Upper lobe of right lung (tissue), 1 donor: ENCODE data around the gene INTS1. TPM values are rescaled to one million over a fixed set of nuclear protein-coding genes. Genes with fewer than 3 reads are reported as not detected.

Experiments
- ATAC-seq: fragments of 200-7000 bp; cut with Tn5 transposase; one replicate; pipeline ENCODE4 v1.9.1; 2020; ENCODE audit warnings: mild to moderate bottlenecking, moderate library complexity
- DNase-seq: peaks from one replicate; pipeline ENCODE4 v3.0.0-alpha.2; 2020
- H3K27ac ChIP-seq: fragments of 200-600 bp; one replicate; pipeline ENCODE4 v1.8.0; 2022
- H3K27me3 ChIP-seq: fragments of 200-600 bp; one replicate; pipeline ENCODE4 v1.8.0; 2022; ENCODE audit warnings: mild to moderate bottlenecking
- H3K36me3 ChIP-seq: fragments of 200-600 bp; one replicate; pipeline ENCODE4 v1.8.0; 2022
- H3K4me1 ChIP-seq: fragments of 200-600 bp; one replicate; pipeline ENCODE4 v1.8.0; 2022
- H3K4me3 ChIP-seq: fragments of 200-600 bp; one replicate; pipeline ENCODE4 v1.8.0; 2022; ENCODE audit warnings: mild to moderate bottlenecking
- H3K9me3 ChIP-seq: fragments of 200-600 bp; one replicate; pipeline ENCODE4 v1.8.0; 2022
- CTCF ChIP-seq: fragments of 200-600 bp; IDR thresholded peaks from one replicate; pipeline ENCODE4 v1.8.0; 2022; ENCODE audit warnings: antibody characterized with exemption
- intact Hi-C: fragments of 100-400 bp; cut with DNase I; formaldehyde crosslinking; loops from one replicate; pipeline ENCODE4 v1.11.0; 2022
- total RNA-seq: library from RNA; stranded (reverse); fragmentation: NEBNext Ultra II Directional; extraction: Animal tissue kit (Norgen Biotek cat#: 25700); gene quantifications from one replicate; pipeline ENCODE4 v1.2.1, GENCODE V29; 2021
- donor health status: DM: no; HTN: yes; CAD: no; lungs with severe emphysema.

INTS1 gene
- total RNA-seq, 1 donor from 2014 or later: 49.2 TPM

- DNase-seq: no peak
- H3K27me3 ChIP-seq: no peaks in the 10 kb centered on the region
- no peak overlapping the region for H3K27ac ChIP-seq
- H3K4me1 ChIP-seq: peaks cover 2% of the 10 kb centered on the region
- ATAC-seq: no peak
- intact Hi-C loops: no loop called here
- H3K9me3 ChIP-seq: no peaks in the 10 kb centered on the region
- TF ChIP-seq CTCF: no peak
- H3K4me3 ChIP-seq: no peak overlapping the region
- H3K36me3 ChIP-seq: peaks cover 43% of the 10 kb centered on the region
These were observed 39.6 kb upstream of the INTS1 start for GRCh38 chr7:1543826-1544177.

GRCh38 chr7:1542841-1543747, 38.9 kb upstream of the INTS1 start:
- peaks cover 8% of the 10 kb centered on the region for H3K4me1 ChIP-seq
- DNase-seq (no peak), ATAC-seq (no peak)
- no peaks in the 10 kb centered on the region for H3K27me3 ChIP-seq
- H3K36me3 ChIP-seq: peaks cover 43% of the 10 kb centered on the region
- no peaks in the 10 kb centered on the region for H3K9me3 ChIP-seq
- no peak overlapping the region for H3K4me3 ChIP-seq
- TF ChIP-seq CTCF: no peak
- intact Hi-C loops: no loop called here
- H3K27ac ChIP-seq: no peak overlapping the region

- peaks cover 8% of the 10 kb centered on the region for H3K4me1 ChIP-seq
- no peaks in the 10 kb centered on the region for H3K27me3 ChIP-seq
- no peak overlapping the region for H3K4me3 ChIP-seq
- DNase-seq (no peak), ATAC-seq (no peak)
- peaks cover 43% of the 10 kb centered on the region for H3K36me3 ChIP-seq
- TF ChIP-seq CTCF: no peak
- no peaks in the 10 kb centered on the region for H3K9me3 ChIP-seq
- intact Hi-C loops: no loop called here
- no peak overlapping the region for H3K27ac ChIP-seq
These were observed 38.1 kb upstream of the INTS1 start for GRCh38 chr7:1542329-1542728.

GRCh38 chr7:1541431-1542162, 37.4 kb upstream of the INTS1 start:
- Histone ChIP-seq H3K36me3 (peaks cover 43% of the 10 kb centered on the region), H3K27me3 (no peaks in the 10 kb centered on the region), H3K4me3 (no peak overlapping the region), H3K27ac (no peak overlapping the region), H3K4me1 (peaks cover 12% of the 10 kb centered on the region), H3K9me3 (no peaks in the 10 kb centered on the region)
- no peak for TF ChIP-seq CTCF
- ATAC-seq (no peak), DNase-seq (no peak)
- intact Hi-C loops: no loop called here

- intact Hi-C loops: no loop called here
- H3K4me3 ChIP-seq: no peak overlapping the region
- DNase-seq: peak; percentile 63
- H3K27ac ChIP-seq: no peak overlapping the region
- H3K27me3 ChIP-seq: no peaks in the 10 kb centered on the region
- peaks cover 43% of the 10 kb centered on the region for H3K36me3 ChIP-seq
- H3K4me1 ChIP-seq: peaks cover 20% of the 10 kb centered on the region
- H3K9me3 ChIP-seq: no peaks in the 10 kb centered on the region
- no peak for ATAC-seq
- no peak for TF ChIP-seq CTCF
These were observed 36.6 kb upstream of the INTS1 start for GRCh38 chr7:1540776-1541271.
